Activated T-cell treated with anti-CD3 and anti-CD28 coated beads for 1 hour (primary cell): ENCODE data around the gene PTPRK.

ENCODE experiments used
- DNase-seq: peaks from one replicate; pipeline ENCODE4 v3.0.0-alpha.2; 2020; ENCODE audit warnings: low read depth

Gene PTPRK

GRCh38 chr6:128515550-128516513 is 4.6 kb downstream of the PTPRK start:
- no peak for DNase-seq

GRCh38 chr6:128513878-128514277 is 6.5 kb downstream of the PTPRK start:
- DNase-seq = no peak

- no peak for DNase-seq
Measured at GRCh38 chr6:128512296-128512695, 8.1 kb downstream of the PTPRK start.

- DNase-seq = no peak
Measured at GRCh38 chr6:128511506-128511905, 8.9 kb downstream of the PTPRK start.

GRCh38 chr6:128509709-128510108 is 10.7 kb downstream of the PTPRK start:
- no peak for DNase-seq

GRCh38 chr6:128508588-128509296 is 11.7 kb downstream of the PTPRK start:
- DNase-seq = no peak

GRCh38 chr6:128507337-128508310 is 12.8 kb downstream of the PTPRK start:
- no peak for DNase-seq

- no peak for DNase-seq
Measured at GRCh38 chr6:128505603-128506002, 14.8 kb downstream of the PTPRK start.

GRCh38 chr6:128504003-128504654 is 16.3 kb downstream of the PTPRK start:
- no peak for DNase-seq

GRCh38 chr6:128500749-128501600 is 19.4 kb downstream of the PTPRK start:
- no peak for DNase-seq

- DNase-seq = no peak
Measured at GRCh38 chr6:128500014-128500413, 20.4 kb downstream of the PTPRK start.

GRCh38 chr6:128499079-128499731 is 21.2 kb downstream of the PTPRK start:
- DNase-seq = no peak

GRCh38 chr6:128498234-128498633 is 22.2 kb downstream of the PTPRK start:
- no peak for DNase-seq

GRCh38 chr6:128495536-128496333 is 24.7 kb downstream of the PTPRK start:
- DNase-seq = no peak

GRCh38 chr6:128494440-128494839 is 26.0 kb downstream of the PTPRK start:
- DNase-seq = no peak

GRCh38 chr6:128493877-128494276 is 26.5 kb downstream of the PTPRK start:
- no peak for DNase-seq

GRCh38 chr6:128492386-128492785 is 28.0 kb downstream of the PTPRK start:
- DNase-seq = no peak

- DNase-seq = no peak
Measured at GRCh38 chr6:128491610-128492206, 28.7 kb downstream of the PTPRK start.
